Mesendoderm (in vitro differentiated cells): Measurements from ENCODE around the gene LHX2. TPM values are rescaled to one million over a fixed set of nuclear protein-coding genes. Genes with fewer than 3 reads are reported as not detected.

Experiments
- DNase-seq: peaks from one replicate; pipeline ENCODE4 v3.0.0; 2013
- H2AK5ac ChIP-seq: 2 replicates; pipeline ENCODE4 v1.6.1; 2013; ENCODE audit warnings: low read length, inconsistent platforms
- H2BK120ac ChIP-seq: 2 replicates; pipeline ENCODE4 v1.6.1; 2013; ENCODE audit warnings: low read depth, mild to moderate bottlenecking, low read length, moderate library complexity, mixed read lengths
- H2BK15ac ChIP-seq: replicated peaks from 2 replicates; pipeline ENCODE4 v1.6.1; 2013; ENCODE audit warnings: low read depth, mild to moderate bottlenecking, moderate library complexity
- H2BK5ac ChIP-seq: 2 replicates; pipeline ENCODE4 v1.6.1; 2013; ENCODE audit warnings: low read length, inconsistent platforms
- H3K18ac ChIP-seq: 2 replicates; pipeline ENCODE4 v1.6.1; 2013; ENCODE audit warnings: mild to moderate bottlenecking, low read length, mixed read lengths
- H3K23ac ChIP-seq: one replicate; pipeline ENCODE4 v1.6.1; 2013; ENCODE audit warnings: low read length
- H3K27ac ChIP-seq: 2 replicates; pipeline ENCODE4 v1.5.1; 2013; ENCODE audit warnings: low read depth, mild to moderate bottlenecking, inconsistent platforms, low read length, moderate library complexity
- H3K27me3 ChIP-seq: 2 replicates; pipeline ENCODE4 v1.6.1; 2013; ENCODE audit warnings: low read length, control low read depth, mild to moderate bottlenecking, inconsistent platforms; ENCODE audit not compliant: insufficient read depth, poor library complexity
- H3K36me3 ChIP-seq: 2 replicates; pipeline ENCODE4 v1.6.1; 2013; ENCODE audit warnings: low read length, inconsistent platforms; ENCODE audit not compliant: control insufficient read depth, insufficient read depth
- H3K4ac ChIP-seq: one replicate; pipeline ENCODE4 v1.6.1; 2013; ENCODE audit warnings: low read depth, mild to moderate bottlenecking, low read length, moderate library complexity
- H3K4me1 ChIP-seq: 2 replicates; pipeline ENCODE4 v1.6.1; 2013; ENCODE audit warnings: low read depth, low read length, inconsistent platforms; ENCODE audit not compliant: control insufficient read depth
- H3K4me2 ChIP-seq: 2 replicates; pipeline ENCODE4 v1.6.1; 2013; ENCODE audit warnings: low read length
- H3K4me3 ChIP-seq: 2 replicates; pipeline ENCODE4 v1.5.1; 2013; ENCODE audit warnings: mild to moderate bottlenecking, low read length
- H3K56ac ChIP-seq: one replicate; pipeline ENCODE4 v1.6.1; 2013; ENCODE audit warnings: low read length
- H3K79me1 ChIP-seq: 2 replicates; pipeline ENCODE4 v1.6.1; 2013; ENCODE audit warnings: low read length, inconsistent platforms
- H3K79me2 ChIP-seq: 2 replicates; pipeline ENCODE4 v1.6.1; 2013; ENCODE audit warnings: mild to moderate bottlenecking, low read length; ENCODE audit not compliant: control insufficient read depth, insufficient read depth
- H3K9ac ChIP-seq: 2 replicates; pipeline ENCODE4 v1.6.1; 2013; ENCODE audit warnings: low read length, inconsistent platforms
- H4K5ac ChIP-seq: one replicate; pipeline ENCODE4 v1.6.1; 2013; ENCODE audit warnings: low read length
- H4K8ac ChIP-seq: one replicate; pipeline ENCODE4 v1.6.1; 2013; ENCODE audit warnings: low read depth, mild to moderate bottlenecking, control low read depth, low read length, moderate library complexity
- WGBS: extraction: QIAGEN DNeasy Blood & Tissue Kit; methylation state at CpG from one replicate; pipeline ENCODE4 v1.1.7; 2013; ENCODE audit warnings: low lambda C conversion rate, missing lambda C conversion rate; ENCODE audit not compliant: insufficient coverage; ENCODE audit errors: extremely low coverage; 5-methylcytosine and 5-hydroxymethylcytosine counted together
- polyA plus RNA-seq, 2 experiments: library from polyadenylated mRNA; stranded (reverse); fragments of 200-250 nt; gene quantifications; one replicate each; pipeline ENCODE4 v1.2.3, GENCODE V29; 2013

Gene LHX2, protein sequence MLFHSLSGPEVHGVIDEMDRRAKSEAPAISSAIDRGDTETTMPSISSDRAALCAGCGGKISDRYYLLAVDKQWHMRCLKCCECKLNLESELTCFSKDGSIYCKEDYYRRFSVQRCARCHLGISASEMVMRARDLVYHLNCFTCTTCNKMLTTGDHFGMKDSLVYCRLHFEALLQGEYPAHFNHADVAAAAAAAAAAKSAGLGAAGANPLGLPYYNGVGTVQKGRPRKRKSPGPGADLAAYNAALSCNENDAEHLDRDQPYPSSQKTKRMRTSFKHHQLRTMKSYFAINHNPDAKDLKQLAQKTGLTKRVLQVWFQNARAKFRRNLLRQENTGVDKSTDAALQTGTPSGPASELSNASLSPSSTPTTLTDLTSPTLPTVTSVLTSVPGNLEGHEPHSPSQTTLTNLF
- polyA plus RNA-seq (2013, experiment 1 of 2) = 0.52 TPM
- 0.49 TPM for polyA plus RNA-seq (2013, experiment 2 of 2)

DNA sequence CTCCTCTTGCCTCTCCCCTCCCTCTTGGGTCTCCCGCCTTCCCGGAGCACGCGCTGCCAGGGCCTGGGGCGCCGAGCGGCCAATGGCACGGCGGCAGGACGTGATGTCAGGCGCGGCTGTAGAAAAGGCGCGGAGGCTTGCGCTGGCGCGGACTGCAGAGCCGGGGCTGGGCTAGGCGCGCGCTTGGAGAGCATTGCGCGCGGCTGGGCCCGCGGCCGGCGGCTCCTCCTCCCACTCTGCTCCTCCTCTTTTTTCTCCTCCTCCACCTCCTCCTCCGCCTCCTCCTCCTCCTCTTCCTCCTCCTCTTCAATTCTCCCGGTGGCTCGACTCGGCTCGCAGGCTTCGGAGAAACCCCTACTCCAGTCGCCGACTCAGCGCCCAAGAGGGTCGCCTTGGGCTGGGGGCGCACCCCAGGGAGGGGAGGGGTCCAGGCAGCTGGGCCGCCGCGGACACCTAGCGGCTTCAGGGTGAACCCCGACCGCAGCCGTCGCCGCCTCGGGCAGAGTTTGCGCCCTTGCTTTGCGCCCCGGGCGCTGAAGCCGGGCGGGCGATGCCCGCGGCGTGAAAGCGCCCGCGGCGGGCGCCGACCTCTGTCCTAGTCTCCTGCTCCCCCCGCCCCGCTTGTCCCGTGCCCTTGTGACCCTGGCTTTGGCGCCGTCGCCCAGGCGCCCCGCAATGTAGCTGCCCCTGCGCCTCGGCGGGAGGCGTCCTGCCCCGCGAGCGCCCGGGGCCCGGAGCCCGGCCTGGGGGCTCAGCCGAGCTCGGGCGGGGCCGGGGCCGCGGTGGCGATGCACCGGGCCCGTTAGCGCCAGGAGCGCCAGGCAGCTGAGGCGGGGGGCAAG, at the start of gene LHX2:
LHX2 (plus strand) TSS at position 309 of the 842 bp plus-strand sequence. CDS start 581 bp downstream, outside the sequence.
- H2BK15ac ChIP-seq = no peak within 1 kb of the TSS
- peak within 1 kb of the TSS; percentile 20 for H3K9ac ChIP-seq
- DNase-seq = peak; percentile 98
- peaks cover 3% of the 10 kb centered on the region for H3K4me1 ChIP-seq
- peak within 1 kb of the TSS; percentile 42 for H3K4me2 ChIP-seq
- H3K56ac ChIP-seq = peak within 1 kb of the TSS; percentile 63
- H2BK5ac ChIP-seq = no peak within 1 kb of the TSS
- H3K79me1 ChIP-seq = no peaks in the 10 kb centered on the region
- no peak within 1 kb of the TSS for H4K5ac ChIP-seq
- no peak within 1 kb of the TSS for H3K27ac ChIP-seq
- no peak within 1 kb of the TSS for H3K4me3 ChIP-seq
- H3K18ac ChIP-seq = no peak within 1 kb of the TSS
- H3K27me3 ChIP-seq = peaks cover 75% of the 10 kb centered on the region
- no peak within 1 kb of the TSS for H3K4ac ChIP-seq
- no peaks in the 10 kb centered on the region for H3K79me2 ChIP-seq
- peak within 1 kb of the TSS; percentile 61 for H3K23ac ChIP-seq
- WGBS = no CpG with 5 or more reads among the region's 95 CpGs
- no peaks in the 10 kb centered on the region for H3K36me3 ChIP-seq
- H2AK5ac ChIP-seq = no peak within 1 kb of the TSS
- no peak within 1 kb of the TSS for H2BK120ac ChIP-seq
- no peak within 1 kb of the TSS for H4K8ac ChIP-seq

DNA sequence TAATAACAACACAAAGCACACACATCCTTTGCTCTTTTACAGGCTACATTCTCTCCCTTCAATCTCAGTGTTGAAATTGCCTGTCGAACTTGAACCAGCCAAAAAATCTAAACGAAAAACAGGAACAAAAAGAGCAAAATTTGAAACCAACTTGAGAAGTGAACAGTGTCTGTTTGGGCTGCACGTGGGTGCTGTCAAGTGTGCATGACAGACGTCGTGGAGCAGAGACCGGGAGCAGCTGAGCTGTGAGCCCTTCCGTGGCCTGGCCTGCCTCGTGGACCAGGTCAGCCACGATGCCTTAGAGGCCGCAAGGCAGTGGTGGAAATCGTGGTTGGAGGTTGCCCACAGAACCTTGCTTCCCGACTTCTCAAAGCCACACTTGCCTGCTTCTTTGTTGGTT, 46.8 kb upstream of the LHX2 start:
- H3K4me1 ChIP-seq = no peaks in the 10 kb centered on the region
- no peak for DNase-seq
- no peak overlapping the region for H2AK5ac ChIP-seq
- no peak overlapping the region for H3K4me3 ChIP-seq
- no peaks in the 10 kb centered on the region for H3K79me2 ChIP-seq
- H4K5ac ChIP-seq = no peak overlapping the region
- H4K8ac ChIP-seq = no peak overlapping the region
- no peak overlapping the region for H2BK120ac ChIP-seq
- no peak overlapping the region for H2BK15ac ChIP-seq
- no peak overlapping the region for H3K56ac ChIP-seq
- no CpG with 5 or more reads among the region's 12 CpGs for WGBS
- H2BK5ac ChIP-seq = no peak overlapping the region
- H3K23ac ChIP-seq = no peak overlapping the region
- H3K4ac ChIP-seq = no peak overlapping the region
- no peaks in the 10 kb centered on the region for H3K79me1 ChIP-seq
- no peaks in the 10 kb centered on the region for H3K36me3 ChIP-seq
- no peak overlapping the region for H3K18ac ChIP-seq
- H3K27me3 ChIP-seq = no peaks in the 10 kb centered on the region
- H3K4me2 ChIP-seq = no peak overlapping the region
- no peak overlapping the region for H3K27ac ChIP-seq
- no peak overlapping the region for H3K9ac ChIP-seq

DNA sequence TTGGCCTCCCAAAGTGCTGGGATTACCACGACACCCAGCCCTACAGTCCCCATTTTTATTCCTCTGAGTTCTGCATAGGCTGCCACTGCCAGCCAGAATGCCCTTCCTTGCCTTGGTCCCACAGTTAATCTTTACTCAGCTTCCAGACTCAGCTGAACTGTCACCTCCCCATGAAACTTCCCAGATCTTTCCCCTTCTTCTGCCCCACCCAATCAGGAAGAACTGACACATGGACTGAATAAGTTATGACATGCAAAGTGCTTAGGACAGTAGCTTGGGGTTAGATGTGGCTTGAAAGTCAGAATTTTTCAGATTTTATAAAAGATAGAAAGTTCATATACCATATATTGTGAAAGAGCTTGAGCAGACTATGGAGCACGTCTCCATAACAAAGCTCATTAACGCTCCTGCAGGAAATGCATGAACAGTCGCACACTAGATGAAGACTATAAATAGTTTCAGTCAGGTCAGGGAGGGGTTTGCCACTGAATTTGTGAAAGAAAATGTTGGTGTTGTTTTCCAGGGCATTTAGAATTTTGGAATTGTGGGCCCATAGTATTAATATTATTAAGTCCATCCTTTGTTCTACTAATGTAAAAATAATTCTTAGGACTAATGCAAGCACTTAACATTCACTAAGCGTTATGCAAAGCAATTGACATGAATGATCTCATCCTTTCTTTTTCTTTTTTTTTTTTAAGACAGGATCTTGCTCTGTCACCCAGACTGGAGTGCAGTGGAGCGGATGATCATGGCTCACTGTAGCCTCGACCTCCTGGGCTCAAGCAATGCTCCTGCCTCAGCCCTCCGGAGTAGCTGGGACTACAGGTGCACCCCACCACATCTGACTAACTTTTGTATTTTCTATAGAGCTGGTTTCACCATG, 45.5 kb upstream of the LHX2 start:
- Histone ChIP-seq H3K18ac (no peak overlapping the region), H3K4me1 (no peaks in the 10 kb centered on the region), H3K9ac (no peak overlapping the region), H2AK5ac (no peak overlapping the region), H3K4ac (no peak overlapping the region), H4K8ac (no peak overlapping the region), H3K4me3 (no peak overlapping the region), H2BK15ac (no peak overlapping the region), H4K5ac (no peak overlapping the region), H3K79me2 (no peaks in the 10 kb centered on the region), H2BK120ac (no peak overlapping the region), H3K27ac (no peak overlapping the region), H3K56ac (no peak overlapping the region), H2BK5ac (no peak overlapping the region), H3K4me2 (no peak overlapping the region), H3K23ac (no peak overlapping the region), H3K36me3 (no peaks in the 10 kb centered on the region), H3K79me1 (no peaks in the 10 kb centered on the region), H3K27me3 (no peaks in the 10 kb centered on the region)
- no CpG with 5 or more reads among the region's 8 CpGs for WGBS
- DNase-seq = no peak

DNA sequence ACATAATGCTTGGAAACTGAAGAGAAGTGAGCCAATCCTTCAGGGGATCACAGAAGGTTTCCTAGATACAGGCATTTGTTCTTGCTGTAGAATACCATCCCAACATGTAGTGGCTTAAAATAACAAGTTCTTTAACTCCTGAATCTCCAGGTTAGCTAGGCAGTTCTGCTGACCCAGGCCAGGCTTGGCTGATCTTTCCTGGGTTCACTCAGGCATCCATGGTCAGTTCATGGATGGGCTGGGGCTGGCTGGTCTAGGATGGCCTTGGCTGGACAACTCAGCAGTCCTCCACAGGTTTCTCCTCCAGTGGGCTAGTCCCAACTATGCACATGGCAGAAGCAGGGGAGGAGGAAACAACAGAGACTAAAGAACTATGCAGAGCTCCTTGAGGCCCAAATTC, 44.2 kb upstream of the LHX2 start:
- Histone ChIP-seq H3K36me3 (no peaks in the 10 kb centered on the region), H2BK15ac (no peak overlapping the region), H3K27ac (no peak overlapping the region), H3K9ac (no peak overlapping the region), H3K79me2 (no peaks in the 10 kb centered on the region), H4K8ac (no peak overlapping the region), H3K27me3 (no peaks in the 10 kb centered on the region), H3K4me1 (no peaks in the 10 kb centered on the region), H3K4me2 (no peak overlapping the region), H3K18ac (no peak overlapping the region), H3K4ac (no peak overlapping the region), H3K23ac (no peak overlapping the region), H4K5ac (no peak overlapping the region), H2AK5ac (no peak overlapping the region), H3K79me1 (no peaks in the 10 kb centered on the region), H3K4me3 (no peak overlapping the region), H2BK120ac (no peak overlapping the region), H3K56ac (no peak overlapping the region), H2BK5ac (no peak overlapping the region)
- DNase-seq = no peak

DNA sequence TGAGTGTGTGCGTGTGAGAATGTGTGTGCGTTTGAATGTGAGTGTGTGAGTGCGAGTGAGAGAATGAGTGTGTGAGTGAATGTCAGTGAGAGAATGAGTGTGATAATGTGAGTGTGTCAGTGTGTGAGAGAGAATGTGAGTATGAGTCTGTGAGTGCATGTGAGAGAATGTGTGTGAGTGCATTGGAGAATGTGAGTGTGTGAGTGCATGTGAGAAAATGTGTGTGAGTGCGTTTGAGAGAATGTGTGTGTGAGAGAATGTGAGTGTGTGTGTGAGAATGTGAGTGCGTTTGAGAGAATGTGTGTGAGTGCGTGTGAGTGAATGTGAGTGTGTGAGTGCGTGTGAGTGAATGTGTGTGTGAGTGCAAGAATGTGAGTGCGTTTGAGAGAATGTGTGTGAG, 39.0 kb upstream of the LHX2 start:
- Histone ChIP-seq H2BK5ac (no peak overlapping the region), H3K18ac (no peak overlapping the region), H3K27ac (no peak overlapping the region), H3K23ac (no peak overlapping the region), H3K9ac (no peak overlapping the region), H3K27me3 (no peaks in the 10 kb centered on the region), H3K79me2 (no peaks in the 10 kb centered on the region), H2BK15ac (no peak overlapping the region), H3K4me2 (no peak overlapping the region), H3K4me1 (no peaks in the 10 kb centered on the region), H2BK120ac (no peak overlapping the region), H3K56ac (no peak overlapping the region), H3K4me3 (no peak overlapping the region), H2AK5ac (no peak overlapping the region), H4K5ac (no peak overlapping the region), H3K79me1 (no peaks in the 10 kb centered on the region), H4K8ac (no peak overlapping the region), H3K36me3 (no peaks in the 10 kb centered on the region), H3K4ac (no peak overlapping the region)
- DNase-seq = no peak
- 100% methylated on average over 8 of the region's 8 CpGs for WGBS
